Thyroid gland (tissue), 4 donors: ENCODE measurements around the gene STAG1.

Source experiments
- CTCF ChIP-seq, 6 experiments: fragments of 200-600 bp in 3 of 6; fragments of 450-650 bp in 3 of 6; sonication (generic) in 3 of 6; IDR thresholded peaks; one replicate each; pipeline ENCODE4 v1.5.1; 2016 to 2019; ENCODE audit warnings: antibody characterized with exemption in 6 of 6, mild to moderate bottlenecking in 2 of 6, inconsistent platforms in 1 of 6, moderate library complexity in 1 of 6
- POLR2A ChIP-seq, 2 donors: fragments of 450-650 bp; IDR thresholded peaks; one replicate each; pipeline ENCODE4 v1.6.1; 2017; ENCODE audit warnings: antibody characterized with exemption in 2 of 2, mild to moderate bottlenecking in 2 of 2, moderate library complexity in 1 of 2

DNA sequence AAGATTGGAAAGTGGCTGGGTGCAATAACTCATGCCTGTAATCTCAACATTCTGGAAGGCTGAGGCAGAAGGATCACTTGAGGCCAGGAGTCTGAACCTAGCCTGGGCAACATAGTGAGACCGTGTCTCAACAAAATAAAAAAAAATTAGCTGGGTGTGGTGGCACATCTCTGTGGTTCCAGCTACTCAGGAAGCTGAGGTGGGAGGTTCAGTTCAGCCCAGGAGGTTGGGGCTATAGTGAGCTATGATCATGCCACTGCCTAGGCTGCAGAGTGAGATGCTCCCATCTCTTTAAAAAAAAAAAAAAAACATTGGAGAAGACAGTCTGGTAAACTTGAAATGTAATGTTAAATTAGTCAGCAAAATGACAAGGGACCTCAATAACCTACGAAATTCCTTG lies 57.9 kb downstream of the STAG1 start:
- no peak for TF ChIP-seq CTCF (IDR thresholded peaks at IDR 0.05)
- TF ChIP-seq POLR2A (IDR thresholded peaks at IDR 0.05): no peak
